ENCODE results near the gene TMC3.
"Not testable (repeated sequence)": the region's sequence is repeated elsewhere in the genome, so short reads cannot be mapped to it uniquely, and the experiment has no call there.

TMC3 gene

GRCh38 chr15:81349271-81349670, 24.7 kb downstream of the TMC3 start:
- no peak for TF ChIP-seq CTCF (conservative IDR thresholded peaks at IDR 0.05; ENCODE audit: low read length)
- H3K4me3 ChIP-seq (ENCODE audit: low read length), result no peak overlapping the region

GRCh38 chr15:81348691-81349090, 25.3 kb downstream of the TMC3 start:
- not testable (repeated sequence) for H3K4me3 ChIP-seq (ENCODE audit: low read length); DNase-seq (ENCODE audit: low read depth)

More at GRCh38 chr15:81349271-81349670, 24.7 kb downstream of the TMC3 start:
- DNase-seq (ENCODE audit: low read depth), result no peak

GRCh38 chr15:81347910-81348309, 26.1 kb downstream of the TMC3 start:
- H3K4me3 ChIP-seq (ENCODE audit: low read length), result no peak overlapping the region
- TF ChIP-seq CTCF (conservative IDR thresholded peaks at IDR 0.05; ENCODE audit: low read length), result no peak
- DNase-seq (ENCODE audit: low read depth), result no peak

- no peak for TF ChIP-seq CTCF (conservative IDR thresholded peaks at IDR 0.05; ENCODE audit: low read length)
- no peak for DNase-seq (ENCODE audit: low read depth)
- H3K4me3 ChIP-seq (ENCODE audit: low read length), result no peak overlapping the region
These were observed 27.4 kb downstream of the TMC3 start for GRCh38 chr15:81346611-81347010.

GRCh38 chr15:81343371-81343770, 30.6 kb downstream of the TMC3 start:
- TF ChIP-seq CTCF (conservative IDR thresholded peaks at IDR 0.05; ENCODE audit: low read length), result no peak
- DNase-seq (ENCODE audit: low read depth), result no peak
- H3K4me3 ChIP-seq (ENCODE audit: low read length), result no peak overlapping the region

- no peak for TF ChIP-seq CTCF (conservative IDR thresholded peaks at IDR 0.05; ENCODE audit: low read length)
- H3K4me3 ChIP-seq (ENCODE audit: low read length), result no peak overlapping the region
- no peak for DNase-seq (ENCODE audit: low read depth)
These were observed 32.7 kb downstream of the TMC3 start for GRCh38 chr15:81341351-81341750.

- no peak for TF ChIP-seq CTCF (conservative IDR thresholded peaks at IDR 0.05; ENCODE audit: low read length)
- no peak for DNase-seq (ENCODE audit: low read depth)
- H3K4me3 ChIP-seq (ENCODE audit: low read length), result no peak overlapping the region
These were observed 34.2 kb downstream of the TMC3 start for GRCh38 chr15:81339851-81340250.

- TF ChIP-seq CTCF (conservative IDR thresholded peaks at IDR 0.05; ENCODE audit: low read length), result no peak
- no peak for DNase-seq (ENCODE audit: low read depth)
- no peak overlapping the region for H3K4me3 ChIP-seq (ENCODE audit: low read length)
These were observed 34.7 kb downstream of the TMC3 start for GRCh38 chr15:81339321-81339720.

Data from AG10803 (cell line).